Measurements from ENCODE around the gene OR10A6.

DNA sequence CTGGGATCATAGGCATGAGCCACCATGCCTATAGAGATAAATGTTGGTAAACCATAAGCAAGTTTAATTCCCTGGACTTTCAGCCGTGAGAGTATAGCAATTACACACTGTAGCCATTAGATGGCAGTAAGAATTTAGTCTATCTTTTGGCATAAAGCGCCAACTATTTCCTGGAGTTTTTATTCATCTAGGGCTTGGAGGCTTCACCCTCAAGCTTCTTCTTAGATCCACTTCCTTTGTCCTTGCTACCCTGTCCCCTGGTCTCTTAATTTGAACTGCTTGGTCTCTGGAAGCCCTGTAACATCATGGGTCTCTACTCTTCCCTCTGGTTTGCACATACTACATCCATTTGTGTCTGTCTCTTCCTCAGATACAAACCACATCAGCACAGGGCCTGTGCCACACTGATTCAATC, 38.2 kb downstream of the OR10A6 start:
- TF ChIP-seq GATA2 (IDR thresholded peaks at IDR 0.05; ENCODE audit: low read depth, low read length) (no peak), GATA3 (IDR thresholded peaks at IDR 0.05; ENCODE audit: low read depth, low read length) (no peak)
